HG03280 (cell line): ENCODE data around the gene FRAS1.
"Not testable (repeated sequence)": the region's sequence is repeated elsewhere in the genome, so short reads cannot be mapped to it uniquely, and the experiment has no call there.

Source experiments
- ATAC-seq: cut with Tn5 transposase; IDR thresholded peaks from one replicate; pipeline ENCODE4 v1.9.1; 2021; ENCODE audit warnings: mild to moderate bottlenecking, moderate library complexity; ENCODE audit not compliant: unreplicated experiment

The FRAS1 gene

DNA sequence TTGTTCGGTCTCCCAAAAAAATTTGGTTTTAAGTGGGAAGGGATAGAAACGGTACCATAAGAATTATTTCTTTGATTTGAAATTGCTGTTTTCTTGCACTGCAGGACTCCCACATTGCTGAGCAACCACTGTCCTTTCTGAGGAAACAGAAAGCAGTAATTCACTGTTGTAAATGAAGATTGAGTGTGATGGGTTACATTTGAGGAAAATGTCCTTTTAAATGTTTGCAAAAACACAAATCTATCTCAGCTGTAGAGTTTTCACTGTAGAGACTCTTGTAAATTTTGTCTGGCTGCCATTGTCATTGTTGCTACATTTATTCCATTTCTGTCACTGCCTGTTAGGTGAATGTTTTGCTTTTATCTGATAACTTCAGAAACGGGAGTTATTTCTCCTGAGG lies 105.2 kb downstream of the FRAS1 start:
- ATAC-seq = no peak

DNA sequence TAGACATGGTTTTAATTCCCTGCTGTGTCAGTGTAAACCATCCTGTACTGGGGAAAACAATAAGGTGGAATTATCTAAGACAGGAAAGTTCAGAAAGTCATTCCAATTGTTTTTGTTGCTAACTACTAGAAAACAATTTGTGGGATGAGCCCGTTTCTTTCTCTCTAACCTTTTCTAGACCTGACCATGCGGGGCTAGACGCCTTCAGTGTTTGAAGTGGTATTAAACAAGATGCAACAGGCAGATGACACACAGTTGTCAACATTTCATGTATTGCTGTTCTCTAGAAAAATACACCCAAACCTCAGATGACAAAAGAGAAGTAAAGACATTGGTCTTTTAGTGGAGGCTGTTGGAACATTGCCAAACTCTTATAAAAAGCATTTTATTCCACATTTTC lies 105.7 kb downstream of the FRAS1 start:
- no peak for ATAC-seq

- no peak for ATAC-seq
Measured at GRCh38 chr4:78165758-78166157, 108.6 kb downstream of the FRAS1 start.

GRCh38 chr4:78166622-78167021 lies 109.5 kb downstream of the FRAS1 start:
- ATAC-seq = no peak

GRCh38 chr4:78167510-78167909 lies 110.4 kb downstream of the FRAS1 start:
- ATAC-seq = no peak

GRCh38 chr4:78168029-78168428 lies 110.9 kb downstream of the FRAS1 start:
- no peak for ATAC-seq

- no peak for ATAC-seq
Measured at GRCh38 chr4:78169728-78170127, 112.6 kb downstream of the FRAS1 start.

DNA sequence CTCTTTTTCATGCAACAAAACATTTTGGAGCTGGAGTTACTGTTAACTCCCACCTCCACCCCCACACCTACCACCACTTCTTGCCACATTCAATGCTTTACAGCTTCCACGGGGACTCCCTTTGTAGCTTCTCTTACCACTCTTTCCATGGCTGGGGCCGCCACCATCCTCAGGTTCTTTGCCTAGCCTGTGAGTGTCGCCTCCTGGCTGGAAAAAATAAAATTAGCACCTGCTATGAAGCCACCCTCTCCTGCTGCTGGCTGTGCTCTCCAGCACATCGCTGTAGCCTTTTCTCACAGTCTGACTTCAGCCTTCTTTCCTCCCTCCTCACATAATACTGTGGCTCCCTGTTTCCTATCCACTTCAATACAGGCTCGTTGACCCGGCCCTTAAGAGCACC lies 114.4 kb downstream of the FRAS1 start:
- no peak for ATAC-seq

DNA sequence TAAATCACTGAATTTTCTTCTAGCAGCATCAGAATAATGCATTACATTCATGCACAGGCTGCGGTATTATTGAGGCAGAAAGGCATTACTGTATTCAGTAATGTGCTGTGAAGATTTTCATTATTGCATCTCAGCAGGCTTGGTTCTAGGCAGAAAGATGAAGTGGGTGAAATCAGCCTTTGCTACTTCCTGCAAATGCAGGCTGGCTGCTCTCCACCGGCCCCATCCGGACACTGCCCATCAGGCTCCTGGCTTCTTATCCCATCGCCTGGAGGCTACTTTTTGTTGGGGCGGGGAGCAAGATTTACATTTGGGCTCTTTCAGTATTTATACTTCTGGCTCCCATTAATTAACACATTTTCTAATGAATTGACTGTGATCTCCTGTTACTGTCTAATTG lies 117.8 kb downstream of the FRAS1 start:
- ATAC-seq = no peak

DNA sequence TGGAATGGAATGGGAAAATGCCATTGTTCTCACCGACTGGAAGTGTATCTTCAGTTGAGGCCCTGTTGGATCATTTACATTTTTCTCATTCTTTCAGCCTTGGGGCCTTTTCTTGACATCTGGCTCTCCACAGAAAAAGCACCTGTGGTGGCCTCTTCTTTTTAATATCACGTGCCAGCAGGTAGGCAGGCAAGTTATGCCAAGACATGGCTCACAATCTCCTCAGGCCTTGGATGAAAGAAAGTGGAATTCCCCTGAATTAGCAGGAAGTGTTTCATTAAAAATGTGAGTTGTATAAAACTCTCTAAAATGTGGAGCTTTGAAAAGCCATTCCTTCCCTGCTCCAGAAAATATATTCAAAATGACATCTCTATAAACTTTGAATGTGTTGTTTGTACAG lies 122.1 kb downstream of the FRAS1 start:
- no peak for ATAC-seq

- not testable (repeated sequence) for ATAC-seq
Measured at GRCh38 chr4:78181681-78182234, 124.6 kb downstream of the FRAS1 start.

DNA sequence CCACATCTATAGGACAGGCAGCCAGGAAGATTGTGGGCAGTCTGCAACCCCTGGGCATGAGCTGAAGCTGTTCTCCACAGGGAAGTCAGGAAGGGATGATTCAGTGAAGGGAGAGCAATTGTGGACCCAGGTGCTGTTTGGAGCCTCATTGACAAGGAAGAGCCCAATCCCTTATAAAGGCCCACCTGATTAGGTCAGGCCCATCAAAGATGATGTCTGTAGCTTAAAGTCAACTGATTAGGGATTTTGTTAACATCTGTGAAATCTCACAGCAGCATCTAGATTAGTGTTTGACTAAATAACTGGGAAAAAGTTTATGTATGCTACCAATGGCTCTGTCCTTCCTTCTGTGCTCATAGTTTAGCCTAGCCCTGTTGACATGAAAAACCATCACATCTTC lies 127.5 kb downstream of the FRAS1 start:
- no peak for ATAC-seq

DNA sequence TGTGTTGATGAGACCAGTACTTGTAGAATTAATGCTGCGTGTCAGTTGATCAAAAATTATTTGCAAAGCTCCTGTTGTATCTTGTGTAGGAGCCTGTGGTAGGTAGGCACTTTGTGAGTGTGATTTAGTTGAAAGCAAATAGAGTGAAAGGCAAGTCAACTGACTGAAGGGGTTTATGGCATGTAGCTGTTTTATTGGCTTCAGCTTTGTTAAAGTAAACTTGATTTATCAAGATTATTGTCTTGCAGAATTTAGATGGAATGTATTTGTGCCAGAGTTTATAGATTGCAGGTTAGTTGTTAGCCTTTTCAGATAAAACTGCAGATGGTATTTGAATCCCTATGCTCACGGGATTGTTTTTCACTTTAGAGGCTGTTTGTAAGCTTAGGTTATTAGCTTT lies 128.0 kb downstream of the FRAS1 start:
- no peak for ATAC-seq

DNA sequence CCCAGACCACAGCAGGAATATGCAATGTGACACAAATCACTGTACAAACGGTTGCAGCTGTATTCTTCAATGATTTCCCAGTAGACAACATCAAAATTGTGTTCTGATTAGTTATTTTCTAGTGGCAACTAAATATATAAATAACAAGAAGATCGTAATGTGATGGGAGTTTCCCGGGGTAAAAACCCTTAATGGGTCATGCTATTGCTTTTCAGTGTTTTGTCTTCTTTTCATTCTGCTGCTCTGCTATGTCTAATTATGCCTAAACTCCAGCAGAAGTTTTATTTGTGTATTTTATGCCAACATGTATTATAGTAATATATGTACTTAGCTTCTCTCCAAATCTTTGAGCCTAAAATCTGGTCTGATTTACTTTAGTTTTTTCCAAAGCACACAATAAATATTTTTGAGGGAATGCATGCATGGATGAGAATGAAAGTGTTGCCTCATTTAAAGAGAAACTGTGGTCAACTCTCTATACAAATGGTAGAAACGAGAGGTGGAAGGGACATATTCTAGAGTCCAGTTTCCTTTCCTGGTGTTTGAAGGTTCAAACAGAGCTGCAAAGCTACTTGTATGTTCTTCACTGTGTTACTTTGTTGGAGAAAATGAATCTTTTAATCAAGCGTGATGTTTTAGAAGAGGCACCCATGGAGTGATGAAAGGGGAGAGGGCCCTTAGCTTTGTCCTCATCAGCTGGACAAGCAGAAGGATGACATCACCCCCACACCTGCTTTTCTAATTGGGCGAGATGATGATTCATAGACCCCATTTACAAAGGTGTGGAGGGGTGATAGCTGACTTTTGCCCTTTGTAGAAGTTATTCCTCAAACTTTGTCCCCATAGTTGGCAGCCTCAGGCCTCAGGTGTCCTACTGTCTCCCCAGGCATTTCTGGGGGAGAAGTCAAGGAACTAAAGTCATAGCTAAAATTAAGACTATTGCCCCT lies 129.7 kb downstream of the FRAS1 start:
- ATAC-seq = no peak

- ATAC-seq = no peak
Measured at GRCh38 chr4:78190068-78190467, 132.9 kb downstream of the FRAS1 start.

GRCh38 chr4:78190595-78190994 lies 133.5 kb downstream of the FRAS1 start:
- no peak for ATAC-seq

DNA sequence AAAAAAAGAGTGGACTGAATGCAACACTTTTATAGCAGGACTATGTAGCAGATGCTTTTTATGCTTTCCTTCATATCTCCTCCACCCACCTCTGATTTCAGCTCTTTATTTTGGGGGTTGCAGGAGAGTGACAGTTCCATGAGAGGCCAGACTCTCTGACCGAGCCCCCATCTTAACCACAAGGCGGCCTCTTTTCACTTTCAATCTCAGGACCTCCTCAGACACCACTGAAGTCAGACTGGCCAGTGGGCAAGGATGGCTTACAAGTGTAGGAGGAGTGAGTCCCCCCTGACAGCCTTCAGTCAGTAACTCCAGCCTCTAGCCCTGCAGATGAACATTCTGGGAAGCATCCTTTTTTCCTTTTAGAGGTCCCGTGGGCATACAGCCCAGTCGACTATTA lies 140.8 kb downstream of the FRAS1 start:
- no peak for ATAC-seq

GRCh38 chr4:78199984-78200383 lies 142.9 kb downstream of the FRAS1 start:
- no peak for ATAC-seq

- no peak for ATAC-seq
Measured at GRCh38 chr4:78200949-78201348, 143.8 kb downstream of the FRAS1 start.

- no peak for ATAC-seq
Measured at GRCh38 chr4:78204176-78204575, 147.1 kb downstream of the FRAS1 start.

GRCh38 chr4:78205591-78205990 lies 148.5 kb downstream of the FRAS1 start:
- ATAC-seq = no peak

GRCh38 chr4:78207541-78207940 lies 150.4 kb downstream of the FRAS1 start:
- no peak for ATAC-seq
